Heart right ventricle (tissue), 16 donors: ENCODE results near the gene CDKAL1. TPM values are rescaled to one million over a fixed set of nuclear protein-coding genes. Genes with fewer than 3 reads are reported as not detected.

Experiments
- ATAC-seq, 8 donors: fragments of 200-7000 bp; cut with Tn5 transposase; one replicate each; pipeline ENCODE4 v1.9.1; 2020; ENCODE audit warnings: mild to moderate bottlenecking in 8 of 8, moderate library complexity in 8 of 8, moderate number of reproducible peaks in 1 of 8
- DNase-seq, 2 donors: peaks; one replicate each; pipeline ENCODE4 v3.0.0-alpha.2; 2020
- H3K27ac ChIP-seq, 10 donors: fragments of 200-600 bp; sonication (generic) in 2 of 10; one replicate each; pipeline versions ENCODE4 v1.5.0 to v1.8.0; 2020 to 2022; ENCODE audit warnings: mild to moderate bottlenecking in 3 of 10
- H3K27me3 ChIP-seq, 7 donors: fragments of 200-600 bp; one replicate each; pipeline ENCODE4 v1.8.0; 2021 to 2022; ENCODE audit warnings: mild to moderate bottlenecking in 2 of 7
- H3K36me3 ChIP-seq, 9 donors: fragments of 200-600 bp; sonication (generic) in 1 of 9; one replicate each; pipeline versions ENCODE4 v1.5.0 to v1.8.0; 2020 to 2022; ENCODE audit warnings: mild to moderate bottlenecking in 2 of 9
- H3K4me1 ChIP-seq, 9 donors: fragments of 200-600 bp; sonication (generic) in 1 of 9; one replicate each; pipeline versions ENCODE4 v1.5.0 to v1.8.0; 2020 to 2022; ENCODE audit warnings: mild to moderate bottlenecking in 4 of 9
- H3K4me3 ChIP-seq, 10 donors: fragments of 200-600 bp; sonication (generic) in 2 of 10; one replicate each; pipeline versions ENCODE4 v1.5.0 to v1.8.0; 2020 to 2022; ENCODE audit warnings: mild to moderate bottlenecking in 7 of 10, moderate library complexity in 2 of 10
- H3K9me3 ChIP-seq, 11 donors: fragments of 200-600 bp in 10 of 11; sonication (generic) in 2 of 11; one replicate each; pipeline versions ENCODE4 v1.5.0 to v1.8.0; 2013 to 2022; ENCODE audit warnings: mild to moderate bottlenecking in 2 of 11, control low read depth in 1 of 11, moderate library complexity in 1 of 11
- WGBS, 2 donors: extraction: QIAGEN DNeasy Blood & Tissue Kit; methylation state at CpG; one replicate each; pipeline ENCODE4 v1.1.7; 2013; ENCODE audit warnings: inconsistent platforms in 1 of 2; 5-methylcytosine and 5-hydroxymethylcytosine counted together
- intact Hi-C, 10 donors: fragments of 100-400 bp; cut with DNase I; formaldehyde crosslinking; loops; one replicate each; pipeline versions ENCODE4 v1.11.1 to v1.14.2; 2022
- polyA plus RNA-seq, 2 donors: library from polyadenylated mRNA; stranded (reverse); fragments of 200-250 nt; gene quantifications; one replicate each; pipeline ENCODE4 v1.2.3, GENCODE V29; 2013
- total RNA-seq, 10 donors: library from RNA; stranded (reverse); fragmentation: NEBNext Ultra II Directional in 3 of 10; extraction: Animal tissue kit (Norgen Biotek cat#: 25700) in 3 of 10; gene quantifications; one replicate each; pipeline versions ENCODE4 v1.2.1 to v1.2.4, GENCODE V29; 2021 to 2023
- TF ChIP-seq, protein P1 (sequence below), 9 donors: fragments of 200-600 bp; sonication (generic) in 2 of 9; IDR thresholded peaks; one replicate each; pipeline versions ENCODE4 v1.5.0 to v1.8.0; 2021 to 2022; ENCODE audit warnings: antibody characterized with exemption in 9 of 9, mild to moderate bottlenecking in 5 of 9, moderate library complexity in 1 of 9
- donor health status: Arrhythmogenic right ventricular cardiomyopathy.
- donor health status: ischemic (EF 13 %, LVEDD 7.1; RV severe dilation, severe dysfunction).
- donor health status: healthy with polysubstance abuse.
- donor health status: DM: no; HTN: yes; CAD: no.
- donor health status: DM: no; HTN: no; CAD: no.
- donor health status: ischemic (EF 25% LVEDD 6.9; RV normal size, moderate dysfunction).
- donor health status: ischemic (EF 25% LVEDD 5.7; RV mildly dilated, moderate dysfunction).
- donor health status: healthy.
- donor health status: DM: yes; HTN: yes; CAD: no.
- donor health status: Ischemic cardiomyopathy.
- donor health status: ischemic (EF 35%, LVEDD 5.7; RV mildly dilated, moderate dysfunction).
- donor health status: nonischemic (EF 11% LVEDD 7.7; RV severe dilation, severe dysfunction).
- donor health status: DM: yes; HTN: yes; CAD: no.
- donor health status: PGD.
- donor health status: ischemic (EF 29% LVEDD 5.4; RV normal size, mild dysfunction).
- donor health status: nonischemic (EF 23%, LVEDD 6.1; RV moderate dilation, normal function).

CDKAL1 gene
- total and polyA plus RNA-seq, 12 donors = 3.2 to 14.0 (median 10.6) TPM

DNA sequence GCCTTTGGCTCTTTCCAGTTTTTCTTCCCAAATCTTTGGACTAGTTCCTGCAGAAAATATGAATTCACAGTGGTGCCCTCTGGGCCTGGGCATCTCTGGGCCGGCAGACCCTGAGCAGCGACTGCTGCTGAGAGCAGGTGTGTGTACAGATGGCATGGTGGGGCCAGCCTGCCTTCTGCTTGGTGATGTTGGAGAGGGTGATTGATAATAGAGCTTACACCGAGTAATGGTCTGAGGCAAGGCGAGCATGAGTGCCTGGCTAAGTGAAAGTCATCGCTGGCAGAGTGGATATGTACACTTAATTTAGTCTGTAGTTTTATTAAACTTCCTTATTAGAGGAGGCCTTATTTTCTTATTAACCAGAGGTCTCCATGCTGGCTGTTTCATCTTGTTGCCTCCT is 156.9 kb downstream of the CDKAL1 start:
- Histone ChIP-seq H3K9me3 (peaks cover 0 to 7% (median 0%) of the 10 kb centered on the region in 11 donors), H3K27ac (no peak overlapping the region), H3K36me3 (no peaks in the 10 kb centered on the region), H3K27me3 (no peaks in the 10 kb centered on the region), H3K4me3 (no peak overlapping the region), H3K4me1 (peaks cover 0 to 11% (median 0%) of the 10 kb centered on the region in 9 donors)
- intact Hi-C loops = no loop called here
- ATAC-seq (no peak), DNase-seq (no peak)
- TF ChIP-seq, protein P1, sequence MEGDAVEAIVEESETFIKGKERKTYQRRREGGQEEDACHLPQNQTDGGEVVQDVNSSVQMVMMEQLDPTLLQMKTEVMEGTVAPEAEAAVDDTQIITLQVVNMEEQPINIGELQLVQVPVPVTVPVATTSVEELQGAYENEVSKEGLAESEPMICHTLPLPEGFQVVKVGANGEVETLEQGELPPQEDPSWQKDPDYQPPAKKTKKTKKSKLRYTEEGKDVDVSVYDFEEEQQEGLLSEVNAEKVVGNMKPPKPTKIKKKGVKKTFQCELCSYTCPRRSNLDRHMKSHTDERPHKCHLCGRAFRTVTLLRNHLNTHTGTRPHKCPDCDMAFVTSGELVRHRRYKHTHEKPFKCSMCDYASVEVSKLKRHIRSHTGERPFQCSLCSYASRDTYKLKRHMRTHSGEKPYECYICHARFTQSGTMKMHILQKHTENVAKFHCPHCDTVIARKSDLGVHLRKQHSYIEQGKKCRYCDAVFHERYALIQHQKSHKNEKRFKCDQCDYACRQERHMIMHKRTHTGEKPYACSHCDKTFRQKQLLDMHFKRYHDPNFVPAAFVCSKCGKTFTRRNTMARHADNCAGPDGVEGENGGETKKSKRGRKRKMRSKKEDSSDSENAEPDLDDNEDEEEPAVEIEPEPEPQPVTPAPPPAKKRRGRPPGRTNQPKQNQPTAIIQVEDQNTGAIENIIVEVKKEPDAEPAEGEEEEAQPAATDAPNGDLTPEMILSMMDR (IDR thresholded peaks at IDR 0.05) = no peak
- WGBS, 2 donors = 97 to 98% methylated on average over 5 of the region's 5 CpGs

DNA sequence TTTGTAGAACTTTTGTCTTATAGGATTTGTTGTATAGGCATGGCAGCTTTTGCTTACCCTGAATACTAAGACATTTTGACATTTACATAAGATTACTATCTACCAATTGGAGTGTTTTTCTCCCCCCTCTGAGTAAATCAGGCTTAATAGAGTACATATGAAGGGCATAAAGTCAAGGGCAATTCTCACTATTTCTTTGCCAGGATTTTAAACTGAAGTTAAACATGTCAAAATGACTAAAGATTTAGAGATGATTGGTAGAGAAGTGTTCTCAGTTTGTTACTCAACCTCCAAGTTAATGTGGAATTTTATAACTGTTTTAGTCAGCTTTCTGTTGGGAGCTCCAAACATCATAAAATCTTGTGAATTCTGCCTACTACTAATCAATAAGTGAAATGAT is 157.8 kb downstream of the CDKAL1 start:
- Histone ChIP-seq H3K27me3 (no peaks in the 10 kb centered on the region), H3K4me1 (peaks cover 0 to 11% (median 0%) of the 10 kb centered on the region in 9 donors)
- no peak for DNase-seq

DNA sequence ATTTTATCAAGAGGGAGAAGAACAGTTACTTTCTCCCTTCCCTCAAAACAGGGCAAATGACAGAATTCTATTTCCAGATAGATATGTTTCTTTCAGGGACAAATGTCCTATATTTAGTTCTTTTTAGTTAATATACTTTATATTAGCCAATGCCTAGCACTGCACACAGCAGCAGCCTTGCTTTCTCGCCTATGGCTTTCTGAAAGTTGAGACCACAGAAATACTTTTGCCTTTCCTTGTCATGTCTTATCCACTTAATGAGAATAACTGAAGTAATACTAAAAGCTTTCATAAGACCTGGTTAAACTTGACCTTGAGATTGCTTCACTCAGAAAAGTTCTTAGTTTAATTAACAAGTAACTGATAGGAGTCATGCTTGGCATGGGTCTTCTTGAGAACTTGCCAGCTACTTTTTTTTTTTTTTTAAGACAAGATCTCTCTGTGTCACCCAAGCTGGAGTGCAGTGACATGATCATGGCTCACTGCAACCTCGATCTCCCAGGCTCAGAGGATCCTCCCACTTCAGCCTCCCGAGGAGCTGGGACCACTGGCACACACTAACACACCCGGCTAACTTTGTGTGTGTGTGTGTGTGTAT is 159.3 kb downstream of the CDKAL1 start:
- 72 to 86% methylated on average over 4 of the region's 4 CpGs for WGBS, 2 donors
- Histone ChIP-seq H3K36me3 (no peaks in the 10 kb centered on the region), H3K27me3 (no peaks in the 10 kb centered on the region), H3K4me1 (peaks cover 0 to 7% (median 0%) of the 10 kb centered on the region in 9 donors), H3K9me3 (no peaks in the 10 kb centered on the region), H3K4me3 (no peak overlapping the region), H3K27ac (no peak overlapping the region)
- no peak for DNase-seq
- TF ChIP-seq, protein P1 (IDR thresholded peaks at IDR 0.05) = no peak
- ATAC-seq = no peak
- intact Hi-C loops = no loop called here

More for the DNA sequence above, 157.8 kb downstream of the CDKAL1 start:
- no peak overlapping the region for H3K4me3 ChIP-seq
- TF ChIP-seq, protein P1 (IDR thresholded peaks at IDR 0.05) = no peak
- intact Hi-C loops = no loop called here
- H3K9me3 ChIP-seq = peaks cover 0 to 5% (median 0%) of the 10 kb centered on the region in 11 donors
- ATAC-seq = no peak
- H3K36me3 ChIP-seq = no peaks in the 10 kb centered on the region
- H3K27ac ChIP-seq = no peak overlapping the region

DNA sequence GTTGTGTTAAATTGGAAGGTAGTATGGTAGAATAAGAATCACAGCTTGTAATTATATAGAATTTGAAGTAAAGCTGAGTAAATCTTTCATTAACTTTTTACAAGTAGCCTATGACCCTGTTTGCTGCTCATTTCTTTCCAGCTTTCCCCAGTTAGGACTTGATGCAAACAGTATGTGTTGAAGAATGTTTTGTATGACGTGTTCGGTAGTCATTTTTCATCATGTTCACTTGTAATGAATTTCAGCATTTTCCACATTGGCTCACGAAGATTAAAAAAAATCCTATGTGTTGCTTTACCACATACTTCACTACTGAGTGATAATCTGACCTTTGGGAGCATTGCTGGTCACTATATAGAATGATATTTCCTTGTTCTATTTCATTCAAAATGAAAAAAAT is 162.4 kb downstream of the CDKAL1 start:
- no peaks in the 10 kb centered on the region for H3K4me1 ChIP-seq
- intact Hi-C loops = no loop called here

More for the DNA sequence above, 162.4 kb downstream of the CDKAL1 start:
- Histone ChIP-seq H3K27me3 (no peaks in the 10 kb centered on the region), H3K27ac (no peak overlapping the region), H3K4me3 (no peak overlapping the region), H3K9me3 (no peaks in the 10 kb centered on the region), H3K36me3 (no peaks in the 10 kb centered on the region)
- 89 to 94% methylated on average over 3 of the region's 3 CpGs for WGBS, 2 donors
- no peak for DNase-seq
- no peak for ATAC-seq
- TF ChIP-seq, protein P1 (IDR thresholded peaks at IDR 0.05) = no peak
